ENCODE results near the gene NAT8.
"Not testable (repeated sequence)": the region's sequence is repeated elsewhere in the genome, so short reads cannot be mapped to it uniquely, and the experiment has no call there.

Gene NAT8

DNA sequence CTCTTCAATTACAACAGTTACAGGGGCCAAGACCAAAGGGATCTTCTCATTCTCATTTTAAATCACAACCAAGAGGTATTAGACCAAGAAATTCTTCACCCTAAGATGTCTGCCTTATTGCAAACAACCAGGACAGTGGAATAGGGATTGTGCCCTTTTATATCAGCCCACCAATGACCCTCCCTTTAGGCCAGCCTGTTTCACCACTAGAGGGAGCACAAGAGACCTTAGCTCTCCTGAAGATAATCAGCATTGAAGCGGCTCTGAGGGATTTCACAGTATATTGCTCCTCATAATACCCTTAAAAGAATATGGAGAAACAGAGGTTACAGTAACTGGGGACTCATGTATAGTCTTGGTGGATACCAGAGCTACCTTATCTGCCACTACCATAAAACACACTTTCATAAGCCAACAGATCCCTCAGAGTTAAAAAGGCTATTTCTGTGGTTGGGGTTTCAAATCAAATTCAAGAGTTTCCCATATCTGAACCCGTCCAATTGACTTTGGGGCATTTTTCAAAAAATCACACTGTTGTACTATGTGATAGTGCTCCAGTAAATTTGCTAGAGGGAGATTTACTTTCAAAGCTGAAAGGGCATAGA is 11.5 kb downstream of the NAT8 start:
- not testable (repeated sequence) for DNase-seq

DNA sequence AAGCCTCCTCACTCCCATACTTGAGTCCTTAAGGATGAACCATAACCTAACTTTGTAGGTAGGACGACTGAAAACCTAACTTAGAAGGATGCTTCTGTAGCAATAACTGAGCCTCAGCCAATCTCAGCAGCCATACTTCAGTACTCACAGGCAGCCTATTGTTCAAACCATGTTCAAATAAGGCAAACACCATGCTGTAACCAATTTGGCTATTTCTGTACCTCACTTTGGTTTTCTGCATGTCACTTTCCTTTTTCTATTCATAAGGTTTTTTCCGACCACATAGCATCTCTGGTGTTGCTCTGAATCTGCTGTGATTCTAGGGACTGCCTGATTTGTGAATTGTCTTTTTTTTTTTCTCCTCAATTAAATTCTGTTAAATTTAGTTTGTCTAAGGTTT is 13.7 kb downstream of the NAT8 start:
- DNase-seq: not testable (repeated sequence)

DNA sequence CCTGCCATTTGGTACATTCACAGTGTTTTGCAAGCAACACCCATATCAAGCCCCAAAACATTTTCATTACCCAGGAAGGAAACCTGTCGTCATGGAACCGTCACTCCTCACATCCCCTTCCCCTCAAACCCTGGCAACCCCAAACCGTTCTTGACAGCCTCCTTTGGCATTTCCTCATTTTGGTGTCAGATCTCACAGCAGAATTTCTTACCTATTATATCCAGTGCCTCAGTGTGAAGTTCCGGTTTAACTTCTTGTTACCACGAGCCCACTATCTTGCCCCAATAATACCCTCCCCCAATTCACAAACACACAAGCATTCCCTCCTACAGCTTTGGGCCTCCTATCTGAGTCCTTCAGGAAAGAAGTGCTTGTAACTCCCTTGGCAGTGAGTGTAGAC is 16.0 kb downstream of the NAT8 start:
- DNase-seq: not testable (repeated sequence)

DNA sequence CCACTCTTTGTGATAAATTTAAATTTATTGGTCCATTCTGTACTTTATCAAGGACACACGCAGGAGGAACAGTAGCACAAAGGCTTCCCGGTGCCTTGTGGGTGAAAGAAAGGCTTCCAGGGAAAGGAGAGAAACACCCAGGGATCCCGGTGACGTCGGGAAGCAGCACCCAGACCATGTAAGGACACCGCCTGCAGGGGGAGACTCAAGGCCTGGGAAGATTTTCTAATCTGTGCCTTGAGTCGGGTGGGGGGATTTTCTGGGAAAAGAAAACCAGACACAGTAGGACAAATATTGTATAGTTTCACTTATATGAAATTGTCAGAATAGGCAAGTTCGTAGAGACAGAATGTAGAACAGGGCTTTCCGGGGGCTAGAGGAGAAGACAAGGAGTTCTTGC is 17.6 kb downstream of the NAT8 start:
- DNase-seq: not testable (repeated sequence)

DNA sequence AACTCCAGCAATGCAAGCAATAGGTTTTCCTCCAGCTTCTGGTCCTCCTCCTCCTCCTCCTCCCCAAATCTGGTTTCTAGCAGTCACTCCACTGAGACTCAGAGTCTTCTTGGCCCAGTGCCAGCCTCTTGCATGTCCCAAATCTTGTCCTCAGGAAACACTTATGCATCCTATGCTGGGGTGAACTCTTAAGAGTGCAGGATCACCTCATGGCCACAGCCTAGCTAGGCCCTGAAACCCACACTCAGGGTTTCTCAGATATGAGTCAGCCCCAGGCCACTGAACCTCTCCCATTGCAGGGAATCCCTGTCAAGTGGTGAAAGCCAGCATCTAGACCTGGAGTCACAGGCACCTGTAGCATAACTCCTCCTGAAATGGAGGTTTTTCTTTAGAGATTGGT is 18.2 kb downstream of the NAT8 start:
- not testable (repeated sequence) for DNase-seq

DNA sequence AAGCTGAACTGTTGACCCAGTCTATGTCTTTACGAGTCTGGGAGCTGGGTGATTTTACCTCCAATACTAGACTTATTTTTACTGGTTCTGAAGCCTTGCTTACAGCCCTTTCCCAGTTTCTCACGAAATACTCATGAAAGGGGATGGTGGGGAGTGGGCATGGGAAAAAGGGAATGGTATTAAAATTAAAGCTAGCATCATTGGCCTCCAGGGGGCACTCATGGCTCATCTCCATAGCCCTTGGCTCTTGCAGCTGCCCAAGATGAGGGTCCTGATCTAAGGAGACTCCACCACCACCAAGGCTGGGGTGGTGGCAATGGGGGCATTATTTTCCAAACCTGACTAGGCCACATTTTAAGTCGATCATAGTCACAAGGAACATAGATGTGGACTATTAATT is 22.3 kb downstream of the NAT8 start:
- DNase-seq: not testable (repeated sequence)

DNA sequence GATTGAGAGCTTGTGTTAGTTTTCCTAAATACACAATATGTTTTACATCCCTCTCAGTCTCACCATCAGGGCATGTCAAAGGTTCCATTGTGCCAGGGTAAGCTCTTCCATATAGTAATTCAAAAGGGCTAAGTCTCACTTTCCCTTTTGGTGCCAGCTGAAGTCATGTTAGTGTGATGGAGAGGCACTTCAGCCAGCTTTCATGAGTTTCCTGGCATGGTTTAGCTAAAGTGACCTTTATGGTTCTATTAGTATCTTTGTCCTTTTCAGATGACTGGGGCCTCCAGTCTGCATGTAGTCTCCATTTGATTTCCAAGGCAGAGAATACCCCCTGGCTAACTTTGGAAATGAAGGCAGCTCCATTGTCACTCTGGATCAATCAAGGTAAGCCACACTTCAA is 27.2 kb downstream of the NAT8 start:
- DNase-seq: no peak

DNA sequence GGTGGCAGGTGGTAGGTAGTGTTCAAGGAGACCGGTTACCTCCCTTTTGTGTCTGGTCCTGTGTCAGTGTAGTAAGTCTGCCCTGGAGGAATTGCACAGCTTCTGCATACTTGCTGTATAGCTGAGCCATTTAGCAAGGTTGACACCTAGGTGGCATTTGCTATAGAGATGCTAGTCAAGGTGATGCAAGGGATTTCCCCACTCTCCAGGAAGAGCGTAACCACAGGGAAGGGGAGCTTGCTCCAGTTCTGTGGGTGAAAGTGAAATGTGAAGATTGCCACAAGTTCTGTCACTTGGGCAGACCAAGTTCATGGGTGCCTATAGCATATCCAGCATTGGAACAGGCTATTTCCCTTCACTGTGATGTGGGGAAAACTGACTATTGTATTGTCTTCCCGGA is 28.1 kb downstream of the NAT8 start:
- no peak for DNase-seq

DNA sequence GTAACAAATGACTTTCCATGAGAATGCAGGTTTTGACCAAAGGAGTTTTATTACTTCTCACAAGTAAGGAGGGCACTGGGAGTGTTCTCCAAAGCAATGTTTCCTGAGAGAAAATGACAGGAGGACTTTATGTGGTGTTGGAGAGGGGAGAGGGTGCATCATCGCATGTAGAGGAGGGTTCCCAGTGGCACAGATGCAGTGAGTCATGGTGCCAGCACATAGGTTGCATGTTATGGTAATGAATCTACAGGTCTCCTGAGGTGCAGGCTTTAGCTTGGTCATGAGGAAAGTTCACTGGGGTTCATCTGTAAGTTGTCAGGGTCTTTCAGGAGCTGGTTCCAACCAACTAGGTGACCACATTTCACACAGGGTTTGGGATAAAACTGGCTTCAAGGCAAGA is 30.4 kb downstream of the NAT8 start:
- no peak for DNase-seq

DNA sequence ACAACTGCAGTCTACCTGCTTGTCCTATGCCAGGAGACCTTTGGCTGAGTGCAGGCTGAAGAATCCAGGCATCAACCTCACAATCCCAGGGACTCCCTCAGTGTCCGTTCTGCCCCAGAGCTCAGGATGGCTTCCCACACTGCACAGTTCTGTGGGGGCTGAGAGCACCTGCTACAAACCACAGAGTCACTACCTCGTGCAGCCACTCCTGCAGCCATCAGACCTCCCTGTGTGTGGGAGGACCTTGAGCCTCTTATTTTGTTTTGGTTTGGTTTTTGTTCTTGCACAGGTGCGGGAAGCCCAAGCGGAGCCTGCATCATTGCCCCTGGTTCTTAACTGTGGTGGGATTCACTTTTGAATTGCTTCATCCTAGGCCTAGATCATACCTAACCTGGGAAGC is 31.0 kb downstream of the NAT8 start:
- no peak for DNase-seq

DNA sequence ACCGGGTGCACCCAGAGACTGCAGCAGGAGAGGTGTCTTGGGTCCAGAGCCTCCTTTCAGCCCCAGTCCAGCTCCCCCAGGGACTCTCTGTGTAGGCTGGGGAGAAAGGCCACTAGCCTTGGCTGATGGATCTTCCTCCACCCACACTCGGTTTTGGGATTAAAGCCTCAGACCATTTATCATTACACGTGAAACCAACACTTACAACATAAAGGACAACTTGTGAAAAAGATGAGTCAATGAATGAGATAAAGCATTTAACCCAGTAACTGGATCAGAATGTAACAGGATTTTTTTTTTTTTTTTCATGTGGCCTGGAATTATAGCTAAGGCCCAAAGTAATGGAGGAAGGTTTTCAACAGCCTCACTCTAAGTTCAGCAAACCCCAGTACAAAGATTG is 32.1 kb downstream of the NAT8 start:
- DNase-seq: no peak

DNA sequence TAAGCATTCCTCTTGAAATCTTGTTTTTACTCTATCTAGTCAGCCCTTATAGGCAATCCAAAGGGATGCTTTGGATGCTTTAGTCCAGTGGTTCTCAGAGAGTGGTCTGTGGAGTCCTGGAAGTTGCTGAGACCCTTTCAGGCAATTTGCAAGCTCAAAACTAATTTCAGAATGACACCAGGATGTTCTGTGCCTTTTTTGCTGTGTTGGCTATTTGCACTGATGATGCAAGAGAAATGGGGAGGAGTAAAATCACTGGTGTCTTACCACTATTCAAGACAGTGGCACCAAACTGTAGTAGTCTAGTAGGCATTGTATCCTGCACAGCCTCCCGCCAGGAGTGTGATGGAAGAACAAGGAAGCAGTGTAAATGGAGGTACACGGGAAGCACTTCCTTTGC is 37.6 kb downstream of the NAT8 start:
- DNase-seq: not testable (repeated sequence)

DNA sequence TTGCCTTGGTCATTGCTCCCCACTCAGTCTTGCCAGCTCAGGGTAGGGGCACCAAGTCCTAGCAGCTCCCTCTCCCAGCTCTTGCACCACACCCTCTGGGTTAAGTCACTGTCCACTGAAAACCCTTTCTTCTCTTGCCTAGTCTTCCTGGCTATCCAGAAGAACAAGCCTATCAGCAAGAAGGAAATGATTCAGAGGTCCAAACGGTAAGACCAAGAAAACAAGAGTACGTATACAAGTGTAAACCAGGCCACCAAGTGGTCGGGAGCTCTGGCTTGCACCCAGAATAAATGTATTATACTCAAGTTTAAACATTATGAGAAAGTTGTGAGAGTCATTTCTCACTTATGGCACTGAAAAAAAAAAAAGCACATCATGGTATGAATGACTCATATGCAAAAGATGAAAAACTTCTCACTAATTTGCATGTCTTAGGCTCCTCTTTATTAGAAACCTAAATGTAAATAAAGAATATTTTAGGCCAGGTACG is 39.1 kb downstream of the NAT8 start:
- DNase-seq: not testable (repeated sequence)

DNA sequence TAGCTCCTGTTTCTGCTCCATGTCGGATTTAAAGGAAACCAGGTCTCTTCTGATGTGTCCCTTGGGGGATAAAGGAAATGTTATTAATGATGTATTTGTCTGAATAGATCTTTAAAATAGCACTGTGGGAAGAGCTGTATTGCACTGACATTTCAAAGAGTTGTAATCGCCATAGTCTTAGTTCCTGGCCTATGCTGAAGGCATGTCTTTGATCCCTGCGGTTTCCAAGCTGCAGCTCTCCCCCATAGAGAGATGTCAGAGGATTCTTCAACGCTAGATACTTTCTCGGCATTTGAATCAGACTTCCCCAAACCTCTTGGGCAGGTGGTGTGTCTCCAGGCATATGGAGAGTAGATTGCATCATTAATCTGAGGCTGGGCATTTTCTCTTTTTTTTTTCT is 40.4 kb downstream of the NAT8 start:
- DNase-seq: no peak

DNA sequence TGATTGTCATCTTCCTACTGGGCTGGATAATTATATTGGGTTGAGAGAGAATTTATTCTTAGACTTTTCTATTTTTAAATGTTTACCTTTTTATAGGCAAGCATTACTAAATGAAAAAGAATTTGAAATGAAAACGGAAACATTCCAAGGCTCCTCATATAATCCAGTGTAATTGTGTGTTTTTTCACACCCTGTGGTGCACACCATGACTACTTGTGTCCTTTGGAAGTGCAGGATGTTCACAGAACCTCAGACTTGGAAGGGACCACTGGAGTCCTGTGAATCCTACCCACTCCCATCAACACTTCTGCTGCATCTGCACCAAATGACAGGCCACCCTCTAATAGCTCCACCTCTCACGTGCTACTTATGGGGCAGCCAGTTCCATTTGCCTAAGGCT is 48.0 kb downstream of the NAT8 start:
- DNase-seq: no peak

DNA sequence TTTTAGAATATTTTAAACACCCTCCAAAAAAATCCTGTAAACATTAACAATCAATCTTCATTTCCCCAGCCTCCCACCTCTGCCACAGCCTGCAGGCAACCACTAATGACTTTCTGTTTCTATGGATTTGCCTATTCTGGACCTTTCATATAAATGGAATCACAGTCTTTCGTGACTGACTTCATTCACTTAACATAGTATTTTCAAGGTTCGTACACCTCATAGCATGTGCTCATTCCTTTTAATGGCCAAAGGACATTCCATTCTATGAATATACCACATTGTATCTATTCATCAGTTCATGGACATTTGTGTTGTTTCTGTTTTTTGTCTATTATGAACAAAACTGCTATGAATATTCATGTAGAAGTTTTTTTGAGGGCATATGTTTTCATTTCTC is 48.5 kb downstream of the NAT8 start:
- DNase-seq: no peak

Data from NCI-H2081 treated with DMSO at 0.1 percent for 48 hours (cell line).